Keratinocyte (primary cell): Measurements from ENCODE around the gene UQCRC1. TPM values are rescaled to one million over a fixed set of nuclear protein-coding genes. Genes with fewer than 3 reads are reported as not detected.

ENCODE experiments used
- DNase-seq: peaks from one replicate; pipeline ENCODE4 v3.0.0-alpha.2; 2011; ENCODE audit warnings: low read depth, missing footprints, low spot score
- FAIRE-seq: peaks from 2 replicates; lab custom pipeline; 2011; peaks lifted over from hg19 to GRCh38; lab: Jason Lieb, UNC
- H2AFZ ChIP-seq: 2 replicates; pipeline ENCODE4 v1.6.0; 2012; ENCODE audit warnings: low read length, control low read depth, inconsistent platforms; ENCODE audit not compliant: control insufficient read depth
- H3K27ac ChIP-seq: 2 replicates; pipeline ENCODE4 v1.5.1; 2011; ENCODE audit warnings: low read length; ENCODE audit not compliant: control insufficient read depth, insufficient read depth
- H3K27me3 ChIP-seq: 3 replicates; pipeline ENCODE4 v1.6.0; 2011; ENCODE audit warnings: low read length; ENCODE audit not compliant: control insufficient read depth, insufficient read depth; ENCODE audit errors: extremely low read depth
- H3K36me3 ChIP-seq, 2 experiments: 2 replicates in 1 of 2; 3 replicates in 1 of 2; pipeline ENCODE4 v1.5.1; 2011; ENCODE audit warnings: low read length in 2 of 2, mild to moderate bottlenecking in 1 of 2; ENCODE audit not compliant: control insufficient read depth in 2 of 2, insufficient read depth in 2 of 2; ENCODE audit errors: extremely low read depth in 1 of 2
- H3K4me1 ChIP-seq: 3 replicates; pipeline ENCODE4 v1.5.1; 2011; ENCODE audit warnings: low read length; ENCODE audit not compliant: control insufficient read depth, insufficient read depth; ENCODE audit errors: extremely low read depth
- H3K4me2 ChIP-seq: 3 replicates; pipeline ENCODE4 v1.6.0; 2011; ENCODE audit warnings: low read depth, low read length; ENCODE audit not compliant: control insufficient read depth, insufficient read depth; ENCODE audit errors: extremely low read depth
- H3K4me3 ChIP-seq, 3 experiments: fragments of 200-600 bp in 1 of 3; sonication (generic) in 1 of 3; 2 replicates in 2 of 3; 3 replicates in 1 of 3; pipeline ENCODE4 v1.5.1; 2011 to 2016; ENCODE audit warnings: low read length in 3 of 3, mild to moderate bottlenecking in 3 of 3, control low read depth in 2 of 3, inconsistent platforms in 1 of 3, low read depth in 1 of 3, mixed read lengths in 1 of 3, mixed run types in 1 of 3, moderate library complexity in 1 of 3; ENCODE audit not compliant: control insufficient read depth in 2 of 3, insufficient read depth in 2 of 3; ENCODE audit errors: extremely low read depth in 1 of 3
- H3K79me2 ChIP-seq: 2 replicates; pipeline ENCODE4 v1.6.0; 2012; ENCODE audit warnings: low read length; ENCODE audit not compliant: control insufficient read depth, insufficient read depth
- H3K9ac ChIP-seq: 3 replicates; pipeline ENCODE4 v1.6.0; 2011; ENCODE audit warnings: low read length; ENCODE audit not compliant: control insufficient read depth, insufficient read depth; ENCODE audit errors: extremely low read depth
- H3K9me1 ChIP-seq: 3 replicates; pipeline ENCODE4 v1.6.0; 2011; ENCODE audit warnings: low read length; ENCODE audit not compliant: control insufficient read depth, insufficient read depth; ENCODE audit errors: extremely low read depth
- H3K9me3 ChIP-seq: 2 replicates; pipeline ENCODE4 v1.5.1; 2012; ENCODE audit warnings: low read depth, low read length; ENCODE audit not compliant: control insufficient read depth
- H4K20me1 ChIP-seq: 3 replicates; pipeline ENCODE4 v1.6.0; 2011; ENCODE audit warnings: low read length; ENCODE audit not compliant: control insufficient read depth, insufficient read depth; ENCODE audit errors: extremely low read depth
- CTCF ChIP-seq, 3 experiments: IDR thresholded peaks in 1 of 3; conservative IDR thresholded peaks in 1 of 3; optimal IDR thresholded peaks in 1 of 3; 2 replicates in 2 of 3; 3 replicates in 1 of 3; pipeline versions ENCODE3 to v1.5.1; 2011; ENCODE audit warnings: low read length in 3 of 3, mild to moderate bottlenecking in 3 of 3, moderate library complexity in 2 of 3, control low read depth in 1 of 3, inconsistent platforms in 1 of 3; ENCODE audit not compliant: insufficient read depth in 2 of 3; ENCODE audit errors: extremely low read depth in 1 of 3
- EZH2 ChIP-seq: IDR thresholded peaks from one replicate; pipeline ENCODE4 v1.6.1; 2012; ENCODE audit warnings: inconsistent platforms, mild to moderate bottlenecking, low read length, moderate library complexity
- dilution Hi-C: fragments of 300-500 bp; cut with MboI; formaldehyde crosslinking; loops from one replicate; pipeline ENCODE4 v1.7.0; 2020; ENCODE audit warnings: low sequenced_read_pairs; ENCODE audit not compliant: extremely low pct_ligation_motif_present
- polyA plus RNA-seq, 5 experiments: library from polyadenylated mRNA; depleted of rRNA in 3 of 5; stranded (reverse) in 3 of 5; stranded (forward) in 1 of 5; unstranded in 1 of 5; fragments of >200 nt; gene quantifications; 1 replicate in 1 of 5; 2 replicates in 3 of 5; 3 replicates in 1 of 5; pipeline versions ENCODE4 v1.2.1 to v1.2.3, GENCODE V29; 2011 to 2012; ENCODE audit warnings: missing spikeins in 2 of 5, low read depth in 1 of 5, low replicate concordance in 1 of 5

Gene UQCRC1
- polyA plus RNA-seq, 1 donor (not counting 4 experiments of a cell fraction or from before 2014, with no cell fraction given), result 440 TPM

DNA sequence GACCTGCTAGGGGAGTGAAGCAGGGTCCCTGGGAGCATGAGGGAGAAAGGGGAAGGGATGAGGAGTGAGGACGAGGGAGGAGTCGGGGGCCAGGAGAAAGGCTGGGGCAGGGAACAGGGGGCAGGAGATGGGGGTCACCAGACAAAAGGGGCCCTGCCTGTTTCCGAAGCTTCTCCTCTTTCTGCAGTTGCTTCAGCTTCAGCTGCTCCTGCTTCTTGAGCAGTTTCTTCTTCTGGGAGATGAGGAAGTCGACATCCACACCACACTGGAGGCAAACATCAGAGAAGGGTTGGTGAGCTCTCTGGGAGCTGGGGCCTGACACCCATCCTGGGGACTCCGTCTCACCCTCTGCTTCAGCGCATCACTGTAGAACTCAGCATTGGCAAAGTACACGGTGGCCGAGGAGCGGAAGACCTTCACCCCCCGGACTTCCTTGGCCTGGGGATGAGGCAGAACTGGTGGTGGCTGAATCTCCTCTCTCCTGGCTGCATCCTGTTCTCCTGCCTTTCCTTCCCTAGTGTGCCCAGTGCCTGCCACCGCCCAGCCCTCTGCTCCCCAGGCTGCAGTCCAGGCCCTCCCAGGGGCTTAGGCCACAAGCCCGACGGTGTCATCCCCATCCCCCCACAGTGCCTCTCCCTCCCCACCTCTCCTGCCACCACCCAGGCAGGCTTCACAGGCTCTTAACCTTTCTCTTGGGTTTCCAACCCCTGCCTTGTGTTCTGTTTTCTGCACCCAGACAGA is 19.0 kb upstream of the UQCRC1 start:
- FAIRE-seq, result no peak
- TF ChIP-seq EZH2, result no peak
- TF ChIP-seq CTCF (optimal IDR thresholded peaks at IDR 0.05 in 1 of 3, IDR thresholded peaks at IDR 0.05 in 1 of 3, conservative IDR thresholded peaks at IDR 0.05 in 1 of 3; ENCODE audit: extremely low read depth in 1 of 3, insufficient read depth in 2 of 3, low read length in 3 of 3), result no peak
- peaks cover under 1% of the 10 kb centered on the region for H3K9me1 ChIP-seq
- no peak overlapping the region for H3K4me2 ChIP-seq
- peaks cover 45 to 53% of the 10 kb centered on the region in 2 experiments for H3K36me3 ChIP-seq
- no peak overlapping the region for H3K27ac ChIP-seq
- no peaks in the 10 kb centered on the region for H3K4me1 ChIP-seq
- no peak for DNase-seq
- H3K4me3 ChIP-seq, result no peak overlapping the region
- H3K79me2 ChIP-seq, result peaks cover under 1% of the 10 kb centered on the region
- no peaks in the 10 kb centered on the region for H3K27me3 ChIP-seq
- dilution Hi-C loops, result no loop called here
- H3K9me3 ChIP-seq, result no peaks in the 10 kb centered on the region
- no peaks in the 10 kb centered on the region for H4K20me1 ChIP-seq
- H2AFZ ChIP-seq, result no peak overlapping the region
- H3K9ac ChIP-seq, result no peak overlapping the region

DNA sequence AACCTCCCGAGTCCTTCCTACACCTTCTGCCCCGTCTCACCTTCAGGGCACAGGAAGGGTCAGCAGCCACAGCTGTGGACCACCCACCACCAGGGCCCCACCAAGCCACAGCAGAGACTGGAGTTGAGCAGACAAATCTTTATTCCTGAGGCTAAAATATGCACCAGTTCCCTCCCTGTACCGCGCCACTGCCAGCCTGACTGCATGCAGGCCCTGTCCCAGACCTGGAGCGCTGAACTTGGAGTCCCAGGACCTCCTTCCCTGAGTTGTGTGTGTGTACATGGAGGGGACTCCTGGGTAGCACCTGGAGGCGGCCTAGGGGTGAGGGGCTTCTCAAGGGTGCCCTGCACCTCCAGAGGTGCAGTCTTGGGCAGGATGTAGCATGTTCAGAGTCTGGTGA is 16.2 kb upstream of the UQCRC1 start:
- H3K4me3 ChIP-seq, result no peak overlapping the region
- H3K9me1 ChIP-seq, result no peaks in the 10 kb centered on the region
- no peak overlapping the region for H3K4me2 ChIP-seq
- H3K79me2 ChIP-seq, result no peaks in the 10 kb centered on the region
- no peak for FAIRE-seq
- TF ChIP-seq CTCF (optimal IDR thresholded peaks at IDR 0.05 in 1 of 3, IDR thresholded peaks at IDR 0.05 in 1 of 3, conservative IDR thresholded peaks at IDR 0.05 in 1 of 3; ENCODE audit: extremely low read depth in 1 of 3, insufficient read depth in 2 of 3, low read length in 3 of 3) (no peak), EZH2 (no peak)
- H3K27me3 ChIP-seq, result no peaks in the 10 kb centered on the region
- dilution Hi-C loops, result no loop called here
- no peak overlapping the region for H2AFZ ChIP-seq
- no peaks in the 10 kb centered on the region for H3K9me3 ChIP-seq
- peaks cover 29 to 38% of the 10 kb centered on the region in 2 experiments for H3K36me3 ChIP-seq
- no peak for DNase-seq
- no peaks in the 10 kb centered on the region for H4K20me1 ChIP-seq
- no peak overlapping the region for H3K9ac ChIP-seq
- no peaks in the 10 kb centered on the region for H3K4me1 ChIP-seq
- no peak overlapping the region for H3K27ac ChIP-seq
